Ovary (tissue), 3 donors: ENCODE results near the gene TBC1D24.

Source experiments
- CTCF ChIP-seq, 3 donors: fragments of 450-650 bp in 2 of 3; fragments of 200-600 bp in 1 of 3; IDR thresholded peaks; one replicate each; pipeline versions ENCODE4 v1.5.1 to v1.8.0; 2016 to 2022; ENCODE audit warnings: antibody characterized with exemption in 3 of 3, mild to moderate bottlenecking in 1 of 3
- POLR2A ChIP-seq: fragments of 450-650 bp; IDR thresholded peaks from one replicate; pipeline ENCODE4 v1.6.1; 2017; ENCODE audit warnings: antibody characterized with exemption, mild to moderate bottlenecking, moderate library complexity
- donor health status: DM: no; HTN: no; CAD: no.

GRCh38 chr16:2458887-2459646 lies 15.9 kb upstream of the TBC1D24 start:
- TF ChIP-seq CTCF (IDR thresholded peaks at IDR 0.05) (no peak), POLR2A (no peak)
